HEK293T (cell line): ENCODE results near the gene IFNK.

Experiments
- BHLHE40 ChIP-seq: fragments of 450-650 bp; IDR thresholded peaks from 2 replicates; pipeline ENCODE4 v1.6.1; 2016; ENCODE audit warnings: mild to moderate bottlenecking, moderate library complexity, borderline replicate concordance
- ELF4 ChIP-seq: fragments of 450-650 bp; IDR thresholded peaks from 2 replicates; pipeline ENCODE4 v1.6.1; 2017; ENCODE audit warnings: antibody characterized with exemption
- FOXM1 ChIP-seq: fragments of 450-650 bp; IDR thresholded peaks from 2 replicates; pipeline ENCODE4 v1.6.1; 2017; ENCODE audit warnings: mild to moderate bottlenecking, borderline replicate concordance
- HDGF ChIP-seq: fragments of 450-650 bp; IDR thresholded peaks from 2 replicates; pipeline ENCODE4 v1.6.1; 2017; ENCODE audit warnings: antibody characterized with exemption, borderline replicate concordance
- L3MBTL2 ChIP-seq: fragments of 450-650 bp; conservative IDR thresholded peaks from 2 replicates; pipeline ENCODE4 v1.6.1; 2016; ENCODE audit warnings: mild to moderate bottlenecking
- SUZ12 ChIP-seq: fragments of 450-650 bp; IDR thresholded peaks from 2 replicates; pipeline ENCODE4 v1.6.1; 2016; ENCODE audit warnings: mild to moderate bottlenecking
- TARDBP ChIP-seq: fragments of 450-650 bp; IDR thresholded peaks from 2 replicates; pipeline ENCODE4 v1.6.1; 2016
- ZNF384 ChIP-seq: fragments of 450-650 bp; IDR thresholded peaks from 2 replicates; pipeline ENCODE4 v1.6.1; 2016

GRCh38 chr9:27564670-27565069 lies 40.6 kb downstream of the IFNK start:
- TF ChIP-seq SUZ12 (no peak), BHLHE40 (no peak), ZNF384 (no peak), L3MBTL2 (no peak), ELF4 (no peak), HDGF (no peak), TARDBP (no peak), FOXM1 (no peak)
